GM10266 (cell line): ENCODE results near the gene DPPA5.

ENCODE experiments used
- DNase-seq: peaks from one replicate; pipeline ENCODE4 v3.0.0; 2012; ENCODE audit errors: extremely low spot score
- CTCF ChIP-seq: IDR thresholded peaks from 2 replicates; pipeline ENCODE4 v1.5.1; 2012; ENCODE audit warnings: mild to moderate bottlenecking, low read depth; ENCODE audit not compliant: control insufficient read depth, insufficient read depth; ENCODE audit errors: missing control alignments

DPPA5 gene

DNA sequence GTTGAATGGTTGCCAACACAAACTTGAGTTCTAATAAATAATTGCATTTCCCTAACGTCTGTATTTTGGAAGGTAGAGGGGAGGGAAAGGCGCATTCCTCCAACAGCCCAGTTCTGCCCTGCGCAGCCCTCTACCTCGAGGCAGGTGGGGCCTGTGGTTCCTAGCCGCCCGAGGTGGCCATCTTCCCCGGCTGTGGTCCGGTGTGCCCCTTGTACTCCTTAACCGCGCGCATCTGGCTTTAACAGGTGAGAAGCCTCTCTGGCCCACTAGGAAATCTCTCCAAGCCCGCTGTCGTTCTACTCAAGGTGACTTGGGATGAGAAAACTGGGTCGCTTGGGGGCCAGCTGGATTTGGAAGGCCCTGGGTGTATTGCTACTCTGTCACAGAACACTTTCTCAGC, 10.0 kb upstream of the DPPA5 start:
- TF ChIP-seq CTCF, result no peak

DNA sequence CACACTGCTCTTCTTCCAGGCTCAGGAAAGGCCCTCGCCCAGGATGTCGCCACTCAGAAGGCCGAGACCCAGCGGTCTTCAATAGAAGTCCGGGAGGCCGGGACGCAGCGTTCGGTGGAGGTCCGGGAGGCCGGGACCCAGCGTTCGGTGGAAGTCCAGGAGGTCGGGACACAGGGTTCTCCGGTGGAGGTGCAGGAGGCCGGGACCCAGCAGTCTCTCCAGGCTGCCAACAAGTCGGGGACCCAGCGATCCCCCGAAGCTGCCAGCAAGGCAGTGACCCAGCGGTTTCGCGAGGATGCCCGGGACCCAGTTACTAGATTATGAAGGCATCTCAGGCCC, 9.4 kb upstream of the DPPA5 start:
- no peak for DNase-seq
- no peak for TF ChIP-seq CTCF

More for the DNA sequence above, 10.0 kb upstream of the DPPA5 start:
- no peak for DNase-seq

DNA sequence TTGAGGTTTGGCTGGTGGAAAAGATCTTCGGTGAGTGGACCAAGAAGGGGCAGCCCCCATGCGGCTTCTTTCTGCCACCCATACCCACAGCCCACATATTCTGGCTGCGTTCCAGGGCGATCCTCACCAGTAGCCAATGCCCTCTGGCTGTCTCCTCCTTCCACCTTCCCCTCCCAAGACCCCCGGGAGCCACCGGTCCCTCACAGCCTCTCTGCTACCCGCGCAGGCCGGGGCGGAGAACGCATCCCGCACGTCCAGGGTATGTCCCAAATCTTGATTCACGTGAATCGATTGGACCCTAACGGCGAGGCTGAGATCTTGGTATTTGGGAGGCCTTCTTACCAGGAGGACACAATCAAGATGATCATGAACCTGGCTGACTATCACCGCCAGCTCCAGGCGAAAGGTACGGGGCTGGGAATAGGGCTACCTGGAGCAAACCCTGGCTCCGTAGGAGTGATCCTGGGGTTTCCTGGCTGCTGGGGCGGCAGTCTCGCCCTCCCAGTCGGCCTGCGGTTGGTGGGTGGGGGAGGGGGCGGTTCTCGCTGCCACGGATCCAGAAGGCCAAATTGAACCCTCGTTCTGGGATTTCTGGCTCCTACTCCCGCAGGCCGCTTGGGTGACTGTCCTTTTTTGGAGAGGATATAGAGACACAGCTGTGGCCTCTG, 8.9 kb upstream of the DPPA5 start:
- TF ChIP-seq CTCF, result no peak
- DNase-seq, result no peak

DNA sequence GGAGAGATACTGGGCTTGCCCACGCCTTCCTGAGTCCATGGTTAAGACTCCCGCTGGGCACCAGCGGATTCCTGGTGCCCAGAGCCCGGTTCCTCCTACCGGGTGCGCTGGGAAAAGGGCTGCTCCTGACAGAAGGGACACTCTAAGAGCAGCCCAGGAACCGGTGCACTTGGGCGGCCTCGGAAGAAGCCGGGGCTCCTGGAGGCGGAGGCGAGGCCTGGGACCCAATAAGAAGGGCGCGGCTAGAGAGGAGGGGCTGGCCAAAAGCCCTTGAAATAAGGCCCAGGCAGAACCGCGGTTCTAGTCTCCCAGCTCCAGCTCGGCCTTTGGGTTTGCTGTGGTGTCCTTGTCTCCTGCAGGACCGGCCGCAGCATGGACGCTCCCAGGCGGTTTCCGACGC, 8.3 kb upstream of the DPPA5 start, which contains the start of gene KHDC3L:
Gene KHDC3L (plus strand): TSS at position 301 of the 400 bp plus-strand sequence. CDS start 72 bp downstream, at position 373.
- DNase-seq, result no peak
- TF ChIP-seq CTCF, result no peak

DNA sequence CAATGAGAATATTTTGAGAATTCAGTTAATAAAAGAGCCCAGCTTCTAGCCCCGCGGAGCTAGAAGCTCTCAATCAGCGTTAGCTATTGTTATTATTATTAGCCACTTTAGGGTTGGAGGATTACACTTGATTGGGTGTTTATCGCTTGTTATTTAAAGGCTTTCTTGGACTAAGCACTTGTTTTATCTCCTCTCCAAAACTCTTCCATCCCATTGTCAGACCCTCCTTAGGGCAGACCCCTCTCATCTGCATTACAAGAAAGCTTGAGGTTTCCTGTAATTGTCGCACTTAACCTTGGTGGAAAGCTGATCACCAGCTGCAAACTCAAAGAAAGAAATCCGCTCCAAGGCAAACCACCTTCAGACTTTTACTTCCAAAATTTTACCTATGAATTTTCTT, 4.8 kb downstream of the DPPA5 start:
- TF ChIP-seq CTCF, result no peak
- DNase-seq, result no peak

DNA sequence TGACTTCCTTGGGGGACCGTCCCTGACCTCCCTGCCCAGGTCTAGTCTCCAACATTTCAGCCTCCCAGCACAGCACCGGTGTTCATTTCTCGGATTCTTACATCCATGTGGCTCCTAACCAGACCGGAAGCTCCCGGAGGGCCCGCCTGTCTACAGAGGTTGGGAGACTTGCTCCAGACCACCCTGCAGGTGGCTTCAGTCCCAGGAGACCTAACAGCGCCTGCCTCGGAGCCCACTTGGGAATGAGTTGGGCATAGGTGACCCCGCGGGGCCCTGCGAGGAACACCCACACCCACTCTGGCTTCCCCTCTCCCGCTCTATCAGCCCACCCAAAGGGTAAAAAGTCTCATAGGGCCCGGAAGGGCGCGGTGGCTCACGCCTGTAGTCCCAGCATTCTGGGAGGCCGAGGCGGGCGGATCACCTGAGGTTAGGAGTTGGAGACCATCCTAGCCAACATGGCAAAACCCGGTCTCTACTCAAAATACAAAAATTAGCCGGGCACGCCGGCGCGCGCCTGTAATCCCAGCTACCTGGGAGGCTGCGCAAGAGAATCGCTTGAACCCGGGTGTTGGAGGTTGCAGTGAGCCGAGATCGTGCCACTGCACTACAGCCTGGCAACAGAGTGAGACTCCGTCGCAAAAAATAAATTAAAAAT, 5.4 kb downstream of the DPPA5 start:
- TF ChIP-seq CTCF, result no peak
- no peak for DNase-seq

DNA sequence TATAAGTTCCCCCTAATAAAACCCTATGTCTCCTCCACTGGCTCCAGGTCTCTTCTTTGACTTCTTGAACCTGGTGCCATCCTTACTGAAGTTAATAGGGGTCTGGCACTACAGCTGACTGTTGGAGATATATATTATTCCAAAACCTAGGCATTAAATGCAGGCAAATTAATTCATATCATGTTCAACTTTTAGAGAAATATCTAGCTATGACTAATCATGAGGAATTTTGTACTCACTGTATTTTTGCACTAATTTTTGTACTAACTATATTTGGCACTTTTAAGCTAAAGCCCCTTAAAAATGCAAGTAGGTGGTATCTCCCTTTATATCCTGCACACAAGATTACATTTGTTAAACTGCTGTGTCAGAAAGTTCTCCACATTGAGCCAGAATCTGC, 10.9 kb downstream of the DPPA5 start:
- no peak for DNase-seq
- no peak for TF ChIP-seq CTCF
